Thymus (tissue), 11 donors: ENCODE measurements around the gene IFNA5. TPM values are rescaled to one million over a fixed set of nuclear protein-coding genes. Genes with fewer than 3 reads are reported as not detected.

Experiments
- DNase-seq, 9 donors: peaks; one replicate each; pipeline ENCODE4 v3.0.0-alpha.2; 2013; ENCODE audit warnings: low spot score in 9 of 9, low read depth in 6 of 9, missing footprints in 1 of 9
- H3K27ac ChIP-seq, 2 donors: one replicate each; pipeline ENCODE4 v1.5.1; 2013; ENCODE audit warnings: control low read depth in 1 of 2, low read depth in 1 of 2, low read length in 1 of 2, mild to moderate bottlenecking in 1 of 2, moderate library complexity in 1 of 2
- H3K27me3 ChIP-seq, 2 donors: one replicate each; pipeline ENCODE4 v1.5.1; 2013; ENCODE audit warnings: low read length in 1 of 2; ENCODE audit not compliant: control insufficient read depth in 2 of 2, insufficient read depth in 1 of 2
- H3K36me3 ChIP-seq, 2 donors: one replicate each; pipeline ENCODE4 v1.5.1; 2013; ENCODE audit warnings: low read length in 1 of 2, mild to moderate bottlenecking in 1 of 2, moderate library complexity in 1 of 2; ENCODE audit not compliant: control insufficient read depth in 2 of 2, insufficient read depth in 2 of 2
- H3K4me1 ChIP-seq, 2 donors: one replicate each; pipeline ENCODE4 v1.5.1; 2013; ENCODE audit warnings: low read length in 2 of 2; ENCODE audit not compliant: control insufficient read depth in 2 of 2, insufficient read depth in 2 of 2
- H3K4me3 ChIP-seq, 2 donors: one replicate each; pipeline ENCODE4 v1.5.1; 2013; ENCODE audit warnings: low read length in 2 of 2, control low read depth in 1 of 2, mild to moderate bottlenecking in 1 of 2
- H3K9me3 ChIP-seq, 2 donors: one replicate each; pipeline ENCODE4 v1.5.1; 2013; ENCODE audit warnings: low read length in 1 of 2, mild to moderate bottlenecking in 1 of 2; ENCODE audit not compliant: control insufficient read depth in 2 of 2, insufficient read depth in 1 of 2
- WGBS: extraction: QIAGEN DNeasy Blood & Tissue Kit; methylation state at CpG from one replicate; pipeline ENCODE4 v1.1.7; 2013; 5-methylcytosine and 5-hydroxymethylcytosine counted together
- polyA plus RNA-seq: library from polyadenylated mRNA; stranded (reverse); fragments of 200-250 nt; gene quantifications from one replicate; pipeline ENCODE4 v1.2.3, GENCODE V29; 2013
- total RNA-seq: library from RNA; stranded (reverse); fragments of 120-200 nt; gene quantifications from one replicate; pipeline ENCODE4 v1.2.4, GENCODE V29; 2013
- donor health status: healthy.

The IFNA5 gene
- total and polyA plus RNA-seq, 2 donors, result not detected

- H3K4me1 ChIP-seq, result no peaks in the 10 kb centered on the region
- DNase-seq, result no peak
- no peak overlapping the region for H3K4me3 ChIP-seq
- no peaks in the 10 kb centered on the region for H3K36me3 ChIP-seq
- no peak overlapping the region for H3K27ac ChIP-seq
- WGBS, result 50% methylated on average over 1 of the region's 1 CpG
- H3K9me3 ChIP-seq, result no peaks in the 10 kb centered on the region
- no peaks in the 10 kb centered on the region for H3K27me3 ChIP-seq
These were observed 6.8 kb upstream of the IFNA5 start for GRCh38 chr9:21311889-21312288.

GRCh38 chr9:21295992-21296391 is 9.1 kb downstream of the IFNA5 start:
- WGBS, result 95% methylated on average over 1 of the region's 1 CpG
- Histone ChIP-seq H3K27me3 (no peaks in the 10 kb centered on the region), H3K36me3 (no peaks in the 10 kb centered on the region), H3K4me3 (no peak overlapping the region), H3K27ac (no peak overlapping the region), H3K4me1 (no peaks in the 10 kb centered on the region), H3K9me3 (no peaks in the 10 kb centered on the region)
- no peak for DNase-seq

- WGBS, result 37% methylated on average over 6 of the region's 6 CpGs
- H3K4me1 ChIP-seq, result no peaks in the 10 kb centered on the region
- H3K9me3 ChIP-seq, result no peaks in the 10 kb centered on the region
- no peaks in the 10 kb centered on the region for H3K27me3 ChIP-seq
- no peak overlapping the region for H3K27ac ChIP-seq
- no peak overlapping the region for H3K4me3 ChIP-seq
- DNase-seq, result peak in 2 of 9 donors; percentile 3 to 41
- H3K36me3 ChIP-seq, result no peaks in the 10 kb centered on the region
These were observed 10.1 kb downstream of the IFNA5 start for GRCh38 chr9:21294904-21295538.

- no peaks in the 10 kb centered on the region for H3K4me1 ChIP-seq
- DNase-seq, result no peak
- no peak overlapping the region for H3K27ac ChIP-seq
- H3K36me3 ChIP-seq, result no peaks in the 10 kb centered on the region
- H3K27me3 ChIP-seq, result no peaks in the 10 kb centered on the region
- 91% methylated on average over 1 of the region's 1 CpG for WGBS
- H3K9me3 ChIP-seq, result no peaks in the 10 kb centered on the region
- no peak overlapping the region for H3K4me3 ChIP-seq
These were observed 10.7 kb downstream of the IFNA5 start for GRCh38 chr9:21294364-21294774.

GRCh38 chr9:21289848-21290247 is 15.3 kb downstream of the IFNA5 start:
- Histone ChIP-seq H3K4me1 (no peaks in the 10 kb centered on the region), H3K27ac (no peak overlapping the region), H3K36me3 (no peaks in the 10 kb centered on the region), H3K27me3 (no peaks in the 10 kb centered on the region), H3K4me3 (no peak overlapping the region), H3K9me3 (no peaks in the 10 kb centered on the region)
- WGBS, result 21% methylated on average over 2 of the region's 2 CpGs
- peak in 2 of 9 donors; percentile 10 to 31 for DNase-seq

GRCh38 chr9:21287280-21287679 is 17.8 kb downstream of the IFNA5 start:
- no peaks in the 10 kb centered on the region for H3K4me1 ChIP-seq
- H3K4me3 ChIP-seq, result no peak overlapping the region
- H3K9me3 ChIP-seq, result no peaks in the 10 kb centered on the region
- 80% methylated on average over 3 of the region's 3 CpGs for WGBS
- no peak for DNase-seq
- H3K36me3 ChIP-seq, result no peaks in the 10 kb centered on the region
- H3K27me3 ChIP-seq, result no peaks in the 10 kb centered on the region
- no peak overlapping the region for H3K27ac ChIP-seq

GRCh38 chr9:21286659-21287058 is 18.5 kb downstream of the IFNA5 start:
- H3K27ac ChIP-seq, result no peak overlapping the region
- no peaks in the 10 kb centered on the region for H3K9me3 ChIP-seq
- WGBS, result 86% methylated on average over 5 of the region's 5 CpGs
- H3K27me3 ChIP-seq, result no peaks in the 10 kb centered on the region
- no peaks in the 10 kb centered on the region for H3K4me1 ChIP-seq
- H3K36me3 ChIP-seq, result no peaks in the 10 kb centered on the region
- DNase-seq, result no peak
- no peak overlapping the region for H3K4me3 ChIP-seq

GRCh38 chr9:21286099-21286498 is 19.0 kb downstream of the IFNA5 start:
- DNase-seq, result no peak
- H3K4me1 ChIP-seq, result no peaks in the 10 kb centered on the region
- no peaks in the 10 kb centered on the region for H3K36me3 ChIP-seq
- H3K4me3 ChIP-seq, result no peak overlapping the region
- no peaks in the 10 kb centered on the region for H3K27me3 ChIP-seq
- no peak overlapping the region for H3K27ac ChIP-seq
- no peaks in the 10 kb centered on the region for H3K9me3 ChIP-seq
- 97% methylated on average over 5 of the region's 5 CpGs for WGBS

- WGBS, result 75% methylated on average over 2 of the region's 2 CpGs
- H3K9me3 ChIP-seq, result no peaks in the 10 kb centered on the region
- H3K4me1 ChIP-seq, result no peaks in the 10 kb centered on the region
- no peaks in the 10 kb centered on the region for H3K36me3 ChIP-seq
- no peak overlapping the region for H3K27ac ChIP-seq
- DNase-seq, result no peak
- H3K4me3 ChIP-seq, result no peak overlapping the region
- no peaks in the 10 kb centered on the region for H3K27me3 ChIP-seq
These were observed 23.8 kb downstream of the IFNA5 start for GRCh38 chr9:21281275-21281674.

- no peak overlapping the region for H3K27ac ChIP-seq
- DNase-seq, result no peak
- WGBS, result 72% methylated on average over 2 of the region's 2 CpGs
- H3K36me3 ChIP-seq, result no peaks in the 10 kb centered on the region
- H3K9me3 ChIP-seq, result no peaks in the 10 kb centered on the region
- no peaks in the 10 kb centered on the region for H3K27me3 ChIP-seq
- H3K4me1 ChIP-seq, result peaks cover 0 to 3% of the 10 kb centered on the region in 2 donors
- no peak overlapping the region for H3K4me3 ChIP-seq
These were observed 36.8 kb downstream of the IFNA5 start for GRCh38 chr9:21268347-21268657.
